HG03575 (cell line): ENCODE results near the gene SLC7A8.

Experiments
- ATAC-seq: cut with Tn5 transposase; IDR thresholded peaks from one replicate; pipeline ENCODE4 v1.9.1; 2021; ENCODE audit not compliant: unreplicated experiment, insufficient number of reproducible peaks, low FRiP score; ENCODE audit errors: extremely low read depth

SLC7A8 gene

DNA sequence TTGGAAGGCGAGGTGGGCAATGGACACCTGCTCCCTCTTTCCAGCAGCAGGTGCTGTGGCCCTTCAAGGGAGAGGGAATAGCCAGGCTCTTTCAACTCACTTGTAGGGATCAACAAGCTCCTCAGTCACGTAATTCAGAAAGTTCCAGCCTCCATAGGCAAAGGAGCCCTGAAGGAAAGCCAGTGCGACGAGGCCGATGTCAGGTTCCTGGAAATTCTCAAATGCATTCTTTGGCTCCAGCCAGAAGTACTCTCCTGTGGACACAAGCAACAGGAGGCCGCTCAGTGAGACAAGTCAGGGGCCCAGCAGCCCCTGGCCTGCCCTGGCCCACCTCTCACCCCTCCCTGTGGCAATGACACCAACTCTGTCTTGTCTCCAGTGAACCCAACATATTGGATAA lies 43.1 kb downstream of the SLC7A8 start:
- no peak for ATAC-seq

DNA sequence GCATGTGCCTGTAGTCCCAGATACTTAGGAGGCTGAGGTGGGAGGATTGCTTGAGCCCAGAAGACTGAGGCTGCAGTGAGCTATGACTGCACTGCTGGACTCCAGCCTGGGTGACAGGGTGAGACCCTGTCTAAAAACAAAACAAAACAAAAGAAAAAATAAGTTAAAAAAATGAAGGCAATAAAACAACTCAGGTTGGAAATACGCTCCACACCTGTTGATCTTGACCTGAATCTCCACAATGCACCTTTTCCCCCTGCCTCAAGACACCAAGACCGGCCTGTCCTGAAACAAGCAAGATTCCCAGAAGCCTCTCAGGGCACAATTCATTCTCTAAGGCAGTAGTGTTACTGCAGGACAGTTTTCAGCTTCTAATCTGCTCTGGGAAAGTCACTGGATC lies 43.6 kb downstream of the SLC7A8 start:
- no peak for ATAC-seq

DNA sequence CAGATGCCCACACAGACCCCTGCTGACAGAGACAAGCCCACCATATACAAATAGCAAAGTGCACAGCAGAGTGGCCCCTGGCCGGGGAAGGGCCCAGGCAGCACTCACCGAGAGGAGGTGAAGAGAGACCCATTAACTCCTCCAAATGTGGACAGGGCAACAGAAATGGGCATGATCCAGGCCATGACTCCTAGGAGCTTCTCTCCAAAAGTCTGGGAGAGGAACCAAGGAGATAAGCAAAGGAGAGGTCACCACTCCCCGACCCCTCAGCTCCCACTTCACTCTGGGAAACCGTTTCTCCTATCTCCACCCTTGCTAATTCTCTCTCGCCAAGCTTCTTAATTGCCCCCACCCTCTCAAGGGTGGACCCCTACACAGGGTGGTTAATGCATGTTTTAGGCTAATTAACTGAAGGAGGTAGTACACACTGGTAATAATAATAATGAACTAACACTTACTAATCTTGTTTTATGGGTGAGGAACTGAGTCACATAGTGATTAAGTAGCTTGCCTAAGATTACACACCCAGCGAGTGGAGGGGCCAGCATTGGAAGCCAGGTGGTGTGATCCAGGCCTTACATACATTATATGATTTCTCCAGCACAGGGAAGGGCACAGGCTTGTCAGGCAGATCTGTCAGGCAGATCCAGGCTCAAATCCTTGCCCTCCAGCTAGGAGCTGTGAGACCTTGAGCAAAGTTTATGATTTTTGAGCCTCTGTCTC lies 45.5 kb downstream of the SLC7A8 start:
- no peak for ATAC-seq

DNA sequence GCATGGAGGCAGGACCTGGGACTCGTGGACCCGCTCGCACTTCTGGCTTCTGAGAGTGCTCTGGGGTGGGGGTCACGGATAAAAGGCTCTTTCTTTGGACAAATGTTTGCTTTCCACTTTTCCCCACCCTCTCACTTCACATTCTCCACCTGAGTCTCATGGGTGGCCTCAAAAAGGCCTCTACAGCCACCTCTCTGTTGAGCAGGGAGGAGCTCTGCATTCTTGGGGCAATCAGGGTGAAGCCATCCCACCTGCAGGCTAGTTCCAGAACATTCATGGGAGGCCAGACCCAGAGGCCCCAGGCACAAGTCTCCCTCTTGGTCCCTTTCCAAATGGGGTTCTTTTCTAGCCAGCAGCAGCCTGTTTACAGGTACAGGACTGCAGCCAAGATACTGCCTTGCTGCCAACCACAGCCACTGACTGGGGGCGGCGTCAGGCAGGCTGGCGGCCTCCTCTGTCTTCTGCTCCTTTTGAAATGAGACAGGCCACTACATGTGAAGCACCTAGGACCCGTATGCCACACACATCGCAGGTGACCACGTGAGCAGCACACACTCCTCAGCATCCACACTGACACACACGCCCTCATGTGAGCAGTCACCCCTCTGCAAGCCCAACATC lies 46.2 kb downstream of the SLC7A8 start:
- ATAC-seq: no peak

DNA sequence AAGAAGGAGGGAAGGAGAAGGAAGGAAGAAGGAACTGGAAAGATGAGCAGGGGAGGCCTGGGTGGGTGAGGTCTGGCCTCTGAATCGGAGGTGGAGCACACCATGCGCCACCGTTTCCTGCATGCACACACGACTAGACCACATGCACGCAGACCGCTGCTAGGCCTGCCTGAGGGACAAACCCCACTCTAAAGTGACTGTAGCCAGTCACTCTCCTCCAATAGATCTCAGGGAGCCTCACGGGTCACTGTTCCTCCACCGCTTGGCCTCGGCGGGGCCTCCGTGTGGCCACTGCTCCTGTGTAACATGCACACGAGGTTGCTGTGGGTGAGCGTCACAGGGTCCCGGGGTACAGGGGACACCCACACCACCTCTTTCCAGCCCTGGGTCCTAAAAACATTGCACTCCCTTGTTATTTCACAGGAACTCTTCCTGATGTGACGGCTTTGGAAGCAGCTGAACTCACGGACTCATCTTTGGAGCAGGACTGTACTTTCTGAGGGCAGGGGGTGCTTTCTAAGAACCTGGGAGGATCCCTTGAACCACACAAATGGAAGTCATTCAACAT lies 46.8 kb downstream of the SLC7A8 start:
- ATAC-seq: no peak

DNA sequence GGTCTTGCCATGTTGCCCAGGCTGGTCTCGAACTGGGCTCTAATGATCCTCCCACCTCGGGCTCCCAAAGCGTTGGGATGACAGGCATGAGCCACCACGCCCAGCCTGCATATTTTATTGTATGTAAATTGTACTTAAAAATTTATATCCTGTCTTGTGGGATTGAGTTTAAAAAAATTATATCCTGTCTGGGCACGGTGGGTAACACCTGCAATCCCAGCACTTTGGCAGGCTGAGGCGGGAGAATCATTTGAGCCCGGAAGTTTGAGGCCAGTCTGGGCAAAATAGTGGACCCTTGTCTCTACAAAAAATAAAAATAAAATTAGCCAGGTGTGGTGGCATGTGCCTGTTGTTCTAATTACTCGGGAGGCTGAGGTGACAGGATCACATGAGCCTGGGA lies 50.5 kb downstream of the SLC7A8 start:
- no peak for ATAC-seq

DNA sequence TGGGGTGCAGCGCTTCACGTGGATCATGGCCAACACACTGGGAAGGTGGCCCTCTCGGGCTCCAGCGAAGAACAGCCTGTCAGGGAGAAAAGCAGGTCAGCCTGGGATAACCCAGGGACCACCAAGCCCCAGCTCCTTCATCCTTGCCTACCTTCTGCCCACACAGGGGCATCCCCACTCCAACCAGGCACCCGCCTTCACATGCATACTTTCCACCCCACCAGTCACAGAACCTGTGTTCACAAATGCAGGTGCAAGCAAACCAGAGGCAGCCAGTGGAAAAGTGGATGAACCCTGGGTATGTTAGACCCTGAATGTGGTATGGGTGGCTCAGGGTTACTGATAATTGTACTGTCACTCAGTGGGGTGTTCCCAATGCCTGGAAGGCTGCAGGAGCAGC lies 52.0 kb downstream of the SLC7A8 start:
- no peak for ATAC-seq

DNA sequence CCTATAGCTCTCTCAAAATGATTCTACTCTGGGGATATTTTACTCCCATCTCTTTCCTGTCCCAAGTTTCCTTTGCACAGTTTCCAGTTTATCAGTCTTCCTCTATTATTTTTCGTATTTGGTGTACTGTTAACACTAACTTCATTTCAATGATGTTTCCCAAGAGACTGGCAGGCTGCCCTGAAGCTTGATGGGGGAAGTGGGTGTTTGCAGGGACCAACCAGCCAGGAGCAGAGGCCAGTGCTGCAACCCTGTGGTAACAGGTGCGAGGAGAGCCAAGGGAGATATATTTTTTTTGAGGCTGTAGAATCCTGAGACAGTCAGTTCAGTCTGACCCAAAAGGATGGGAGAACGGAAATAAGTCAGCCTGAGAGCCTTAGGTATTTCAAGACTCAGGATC lies 52.6 kb downstream of the SLC7A8 start:
- ATAC-seq: no peak

DNA sequence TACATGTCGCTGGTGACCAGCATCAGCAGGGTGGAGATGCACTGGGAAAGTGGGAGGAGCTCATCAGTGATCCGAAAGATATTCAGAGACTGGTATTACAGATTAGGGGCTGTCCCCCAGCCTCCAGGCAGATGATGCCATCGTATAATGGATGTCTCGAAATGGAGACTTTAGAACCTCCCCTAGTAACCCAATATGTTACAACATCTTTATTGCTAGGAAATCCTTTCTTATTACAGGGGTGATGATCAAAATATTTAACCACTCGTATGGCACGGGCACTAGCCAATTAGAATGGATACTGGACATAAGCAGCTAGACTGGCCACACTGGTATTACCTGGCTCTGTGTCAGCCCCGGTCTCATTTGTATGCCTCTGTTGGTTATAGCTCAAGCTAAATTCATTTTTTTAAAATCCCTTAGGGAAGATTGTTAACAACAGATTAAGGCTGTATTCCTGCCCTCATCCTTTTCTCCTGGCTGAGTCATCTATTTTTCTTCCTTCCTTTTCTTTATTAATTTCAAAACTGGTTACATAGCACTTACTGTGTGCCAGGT lies 53.6 kb downstream of the SLC7A8 start:
- ATAC-seq: no peak

DNA sequence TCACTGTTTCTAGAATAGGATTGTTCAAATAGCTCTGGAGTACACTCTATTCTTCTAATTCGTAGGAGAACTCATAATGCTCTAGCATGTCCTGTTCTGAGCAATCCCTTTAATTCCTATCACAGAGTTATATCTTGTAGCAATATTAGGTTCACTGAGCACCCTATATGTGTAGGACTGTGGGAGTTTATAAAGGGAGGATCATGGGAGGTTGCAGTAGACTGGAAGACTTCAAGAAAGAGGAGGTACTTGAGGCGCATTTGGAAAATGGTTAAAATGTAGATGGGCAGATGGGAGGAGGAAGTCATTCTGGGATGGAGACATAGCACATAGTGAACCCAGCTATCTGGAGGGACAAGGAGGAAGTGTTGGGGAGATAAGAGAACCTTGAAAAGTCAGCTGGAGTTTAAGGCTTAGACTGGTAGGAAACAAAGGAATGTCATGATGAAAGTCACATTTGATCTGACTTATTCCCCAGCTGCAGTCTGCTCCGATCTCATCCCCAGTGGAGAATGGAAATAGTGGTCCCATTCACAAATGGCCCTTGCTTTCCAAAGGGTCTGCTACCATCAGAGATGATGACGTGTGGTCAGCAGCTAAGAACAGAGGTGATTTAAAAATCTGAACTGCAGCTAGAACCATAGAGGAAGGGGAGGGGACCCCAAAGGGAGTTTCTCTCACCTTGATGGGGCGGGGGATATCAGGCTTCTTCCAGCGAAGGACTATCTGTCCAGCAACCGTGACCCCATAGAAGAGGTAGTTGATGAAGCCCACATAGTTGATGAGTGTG lies 54.3 kb downstream of the SLC7A8 start:
- ATAC-seq: no peak

DNA sequence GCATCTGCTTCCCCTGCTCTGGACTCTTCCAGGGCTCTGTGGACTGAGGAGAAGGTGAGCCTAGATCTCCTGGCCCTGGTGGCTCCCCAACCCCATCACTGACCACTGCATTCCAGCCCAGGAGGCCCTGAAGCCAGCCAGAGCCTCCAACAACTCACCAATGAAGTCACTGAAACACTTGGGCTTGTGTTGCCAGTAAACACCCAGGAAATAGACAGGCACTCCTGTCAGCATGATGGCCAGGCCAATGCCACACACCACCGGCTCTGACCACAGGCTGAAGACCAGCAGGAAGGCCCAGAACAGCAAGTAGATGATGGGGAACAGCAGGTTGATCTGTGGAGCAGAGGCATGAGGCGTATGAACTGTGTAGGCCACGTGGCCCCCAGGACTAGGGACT lies 55.6 kb downstream of the SLC7A8 start:
- ATAC-seq: no peak

DNA sequence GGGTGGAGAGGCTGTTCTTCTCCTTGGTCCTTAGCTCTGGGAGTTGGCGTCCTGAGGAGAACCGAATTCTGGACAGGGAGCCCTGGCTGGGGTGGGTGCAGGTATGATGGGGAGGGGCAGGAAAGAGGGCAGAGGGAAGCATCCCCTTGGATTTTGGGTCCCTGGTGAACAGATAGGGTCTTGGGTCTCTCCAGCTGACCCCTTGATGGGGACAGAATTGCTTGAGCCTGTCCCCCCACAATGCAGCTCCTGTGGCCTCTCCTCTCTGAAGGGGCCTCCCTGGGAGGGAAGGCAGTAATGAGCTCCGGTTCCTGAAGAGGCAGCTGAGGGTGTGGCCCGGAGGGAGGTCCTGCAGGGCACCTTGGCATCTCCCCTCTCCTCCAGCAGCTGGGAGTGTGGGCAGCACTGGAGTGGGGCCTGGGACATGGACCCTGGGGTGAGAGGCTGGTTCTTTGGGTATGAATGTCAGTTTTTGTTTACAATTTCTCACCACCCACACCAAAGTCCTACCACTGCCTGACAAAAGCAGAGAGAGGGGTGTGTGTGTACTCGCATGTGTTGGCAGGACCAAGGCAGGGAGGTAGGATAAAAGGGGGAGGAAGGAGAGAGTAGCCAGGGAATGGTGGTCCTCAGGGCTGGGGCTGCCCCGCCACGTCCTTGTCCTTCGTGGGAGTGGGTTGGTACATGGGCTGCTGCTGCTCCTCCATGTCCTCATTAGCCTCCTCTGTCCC lies 56.7 kb downstream of the SLC7A8 start:
- no peak for ATAC-seq

DNA sequence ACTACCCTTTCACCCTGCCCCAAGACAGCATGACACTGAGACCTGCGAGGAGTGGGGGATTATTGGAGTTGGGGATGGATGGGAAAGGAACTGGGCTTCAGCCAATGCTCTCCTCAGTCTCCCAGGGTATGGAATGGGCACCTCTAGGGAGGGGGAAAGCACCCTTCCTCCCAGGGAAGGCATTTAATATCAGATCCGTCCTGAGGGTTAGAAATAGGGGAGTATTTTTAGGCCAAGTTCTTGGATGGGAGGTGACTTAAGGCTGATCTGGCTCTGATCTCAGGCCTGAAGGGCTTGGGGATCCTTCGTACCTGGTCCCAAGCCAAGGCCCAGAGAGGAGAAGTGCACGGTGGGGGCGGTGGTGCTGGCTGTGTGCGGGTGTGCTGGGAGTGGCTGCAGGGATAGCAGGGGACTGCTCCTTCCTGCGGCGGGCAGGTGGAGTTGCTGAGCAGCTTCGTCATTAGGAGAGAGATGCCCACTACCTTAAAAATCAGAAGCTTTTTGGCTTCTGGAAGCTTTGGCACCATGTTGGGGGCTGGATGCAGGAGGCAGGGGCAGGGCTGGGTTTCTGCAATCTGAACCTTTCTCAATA lies 57.4 kb downstream of the SLC7A8 start:
- ATAC-seq: no peak

DNA sequence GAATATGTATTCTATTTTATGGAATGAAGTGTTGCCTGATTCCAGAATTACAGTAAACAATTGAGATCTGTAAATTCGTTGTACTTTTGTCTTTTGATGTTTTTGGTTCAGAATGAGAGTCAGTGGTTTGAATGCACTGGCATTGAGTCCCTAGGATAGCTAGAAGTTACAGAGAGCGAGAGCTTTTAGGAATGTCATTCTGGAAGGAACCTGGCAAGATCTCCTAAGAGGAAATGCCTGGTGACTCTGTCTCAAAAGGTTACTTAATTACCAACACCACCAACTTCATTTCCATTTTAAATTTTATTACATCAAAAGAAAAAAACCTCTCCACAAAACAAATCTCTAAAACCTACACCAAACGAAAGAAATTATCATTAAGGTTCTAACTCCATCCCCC lies 58.4 kb downstream of the SLC7A8 start:
- no peak for ATAC-seq

DNA sequence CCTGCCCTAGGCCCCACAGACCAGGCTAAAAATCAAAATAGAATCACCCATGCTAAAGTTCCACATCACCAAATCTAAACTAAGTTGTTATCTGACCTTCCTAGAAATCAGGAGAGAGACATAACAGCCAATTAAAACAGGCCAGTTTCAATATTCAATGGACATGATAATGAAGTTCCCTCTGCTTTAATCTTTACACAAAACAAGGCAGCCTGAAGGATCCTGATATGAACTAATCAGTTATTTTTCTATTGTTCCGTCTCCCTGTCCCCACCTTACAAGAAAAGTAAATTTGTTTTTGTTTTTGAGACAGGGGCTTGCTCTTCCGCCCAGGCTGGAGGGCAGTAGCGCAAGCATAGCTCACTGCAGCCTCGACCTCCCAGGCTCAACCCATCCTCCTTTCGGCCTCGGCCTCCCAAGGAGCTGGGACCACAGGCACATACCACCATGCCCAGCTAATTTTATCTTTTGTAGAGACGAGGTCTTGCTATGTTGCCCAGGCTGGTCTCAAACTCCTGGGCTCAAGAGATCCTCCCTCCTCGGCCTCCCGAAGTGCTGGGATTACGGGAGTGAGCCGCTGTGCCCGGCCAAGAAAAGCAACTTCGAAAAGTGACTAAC lies 59.0 kb downstream of the SLC7A8 start:
- ATAC-seq: no peak

DNA sequence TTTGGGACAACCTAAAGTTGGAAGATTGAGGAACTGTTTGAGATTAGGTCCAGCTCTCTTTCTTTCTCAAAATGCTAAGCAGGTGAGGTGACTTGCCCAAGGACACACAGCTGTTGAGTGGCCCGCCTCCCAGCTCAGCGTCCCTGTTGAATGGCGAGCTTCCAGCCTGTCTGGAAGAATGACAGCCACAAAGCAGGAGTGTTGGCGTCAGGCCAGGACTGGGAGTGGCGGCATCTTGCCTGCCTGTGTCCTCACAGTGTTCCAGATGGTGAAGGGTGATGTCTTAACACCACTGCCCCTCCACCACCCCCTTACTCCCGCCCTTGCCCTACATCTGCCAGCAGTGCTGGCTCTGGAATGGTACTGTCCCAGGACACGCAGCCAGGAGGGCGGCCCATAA lies 60.0 kb downstream of the SLC7A8 start:
- ATAC-seq: no peak

DNA sequence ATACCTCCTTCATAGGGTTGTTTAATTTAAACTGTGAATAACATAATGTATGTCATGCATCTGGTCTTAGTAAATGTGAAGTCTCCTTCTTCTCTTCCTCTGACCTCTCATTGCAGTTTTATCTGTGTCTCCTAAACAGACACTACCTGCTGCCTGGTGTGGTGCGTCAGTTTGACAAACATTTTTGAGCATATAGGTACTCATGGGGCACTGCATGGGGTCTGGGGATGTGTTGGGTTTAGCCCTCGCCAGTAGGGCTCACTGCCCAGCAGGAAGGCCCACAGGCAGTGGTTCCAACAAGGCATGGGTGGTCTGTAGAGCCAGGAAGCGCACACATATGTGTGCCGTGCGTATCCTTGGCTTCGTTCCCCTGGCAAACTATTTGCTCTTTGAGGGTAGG lies 61.4 kb downstream of the SLC7A8 start:
- no peak for ATAC-seq

DNA sequence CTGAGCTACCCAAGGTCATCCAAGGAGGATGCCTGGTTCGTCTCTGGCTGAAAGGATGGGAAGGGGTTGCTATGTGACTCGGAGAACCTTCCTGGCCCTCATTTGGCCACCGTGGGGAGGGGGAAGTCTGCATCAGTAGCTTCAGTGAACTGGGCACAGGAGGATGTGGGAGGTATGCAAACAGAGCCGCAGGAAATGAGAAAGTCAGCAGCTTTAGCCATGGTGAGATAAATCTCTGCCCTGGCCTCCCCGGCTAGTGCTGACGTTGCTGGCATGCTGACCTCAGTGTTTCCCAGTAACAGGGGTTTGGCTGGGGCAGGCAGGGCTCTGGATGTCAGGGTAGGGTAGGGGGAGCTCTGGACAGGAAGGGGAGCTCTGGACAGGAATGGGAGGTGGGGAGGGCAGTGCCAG lies 62.1 kb downstream of the SLC7A8 start:
- ATAC-seq: no peak
